NCI-H82 treated with DMSO at 0.1 percent for 48 hours (cell line): ENCODE results near the gene SUPT7L.

Source experiments
- DNase-seq: peaks from one replicate; lab custom pipeline; 2025; ENCODE audit not compliant: unreplicated experiment; lab: John Stamatoyannopoulos, UW

Gene SUPT7L

GRCh38 chr2:27663285-27664153 lies at the start of gene SUPT7L, which contains the start of gene SLC4A1AP:
TSS of gene SUPT7L (minus strand) at chr2:27663614. CDS start at chr2:27662192, 1,422 bp downstream.
TSS of gene SLC4A1AP (plus strand) at chr2:27663889. CDS start at chr2:27663915, 26 bp downstream.
- peak; percentile 80 for DNase-seq

- DNase-seq = no peak
Observed at GRCh38 chr2:27713201-27713600, 49.8 kb upstream of the SUPT7L start.

- DNase-seq = no peak
Observed at GRCh38 chr2:27712522-27712921, 49.1 kb upstream of the SUPT7L start.

GRCh38 chr2:27711804-27712203 lies 48.4 kb upstream of the SUPT7L start:
- DNase-seq = no peak

- no peak for DNase-seq
Observed at GRCh38 chr2:27710640-27711430, 47.4 kb upstream of the SUPT7L start.

GRCh38 chr2:27709960-27710575 lies 46.7 kb upstream of the SUPT7L start:
- no peak for DNase-seq

- DNase-seq = no peak
Observed at GRCh38 chr2:27709326-27709725, 45.9 kb upstream of the SUPT7L start.

GRCh38 chr2:27708666-27709065 lies 45.3 kb upstream of the SUPT7L start:
- DNase-seq = no peak

GRCh38 chr2:27708257-27708654 lies 44.8 kb upstream of the SUPT7L start:
- no peak for DNase-seq

- DNase-seq = no peak
Observed at GRCh38 chr2:27707462-27708256, 44.2 kb upstream of the SUPT7L start.

- DNase-seq = no peak
Observed at GRCh38 chr2:27705851-27706622, 42.6 kb upstream of the SUPT7L start.

- DNase-seq = no peak
Observed at GRCh38 chr2:27704342-27704876, 41.0 kb upstream of the SUPT7L start.

GRCh38 chr2:27703638-27704341 lies 40.4 kb upstream of the SUPT7L start:
- peak; percentile 43 for DNase-seq

- no peak for DNase-seq
Observed at GRCh38 chr2:27702302-27702701, 38.9 kb upstream of the SUPT7L start.

- DNase-seq = no peak
Observed at GRCh38 chr2:27701676-27702075, 38.3 kb upstream of the SUPT7L start.

GRCh38 chr2:27697660-27698059 lies 34.2 kb upstream of the SUPT7L start:
- no peak for DNase-seq

GRCh38 chr2:27690052-27690451 lies 26.6 kb upstream of the SUPT7L start:
- no peak for DNase-seq

GRCh38 chr2:27689424-27689823 lies 26.0 kb upstream of the SUPT7L start:
- DNase-seq = no peak

- DNase-seq = no peak
Observed at GRCh38 chr2:27687232-27687631, 23.8 kb upstream of the SUPT7L start.
